IMR-90 (cell line): ENCODE measurements around the gene KRT74. TPM values are rescaled to one million over a fixed set of nuclear protein-coding genes. Genes with fewer than 3 reads are reported as not detected.

Experiments
- ATAC-seq: fragments of 200-7000 bp; cut with Tn5 transposase; 2 replicates; pipeline ENCODE4 v1.9.1; 2020; ENCODE audit warnings: low read depth, mild to moderate bottlenecking, moderate library complexity
- BruUV-seq: library from RNA; stranded (reverse); fragments of 400-500 nt; replicated peaks from 2 replicates; lab custom pipeline; 2021; lab: Mats Ljungman, UMichigan
- CTCF ChIA-PET: fragments of 300-600 bp; formaldehyde crosslinking; extraction: SDS; loops from one replicate; lab custom pipeline; 2021; ENCODE audit warnings: antibody characterized with exemption; lab: Yijun Ruan, JAX
- POLR2A ChIA-PET: fragments of 300-600 bp; sonication (Branson Sonifier 250); formaldehyde crosslinking; loops from one replicate; lab custom pipeline; 2022; ENCODE audit warnings: antibody characterized with exemption; ENCODE audit not compliant: unreplicated experiment; lab: Charles Lee
- DNase-seq: peaks from one replicate; pipeline ENCODE4 v3.0.0; 2013
- H2AFZ ChIP-seq: replicated peaks from 2 replicates; pipeline ENCODE3; 2013; ENCODE audit warnings: low read length, mild to moderate bottlenecking; ENCODE audit not compliant: poor library complexity
- H2AK5ac ChIP-seq: 2 replicates; pipeline ENCODE4 v1.6.1; 2013; ENCODE audit warnings: low read depth, low read length, inconsistent platforms
- H2AK9ac ChIP-seq: replicated peaks from 2 replicates; pipeline ENCODE3; 2013; ENCODE audit warnings: mild to moderate bottlenecking, low read depth, low read length, moderate library complexity; ENCODE audit not compliant: poor library complexity
- H2BK120ac ChIP-seq: 2 replicates; pipeline ENCODE4 v1.6.1; 2013; ENCODE audit warnings: low read depth, low read length, inconsistent platforms
- H2BK15ac ChIP-seq: 3 replicates; pipeline ENCODE4 v1.6.1; 2013; ENCODE audit warnings: low read depth, low read length, inconsistent platforms
- H2BK20ac ChIP-seq: 2 replicates; pipeline ENCODE4 v1.6.1; 2013; ENCODE audit warnings: low read depth, mild to moderate bottlenecking, inconsistent platforms, low read length, moderate library complexity
- H2BK5ac ChIP-seq: 2 replicates; pipeline ENCODE4 v1.6.1; 2013; ENCODE audit warnings: mild to moderate bottlenecking, low read depth, low read length, inconsistent platforms; ENCODE audit not compliant: poor library complexity, severe bottlenecking
- H3K14ac ChIP-seq: replicated peaks from 2 replicates; pipeline ENCODE4 v1.6.1; 2013; ENCODE audit warnings: low read depth, low read length, inconsistent platforms
- H3K18ac ChIP-seq: 2 replicates; pipeline ENCODE4 v1.6.1; 2013; ENCODE audit warnings: low read depth, low read length, control low read depth
- H3K23ac ChIP-seq: 2 replicates; pipeline ENCODE4 v1.6.1; 2013; ENCODE audit warnings: low read depth, low read length, inconsistent platforms
- H3K27ac ChIP-seq: 2 replicates; pipeline ENCODE4 v1.5.1; 2013; ENCODE audit warnings: mild to moderate bottlenecking, control low read depth, low read length; ENCODE audit not compliant: insufficient read depth
- H3K27me3 ChIP-seq: 2 replicates; pipeline ENCODE4 v1.6.1; 2013; ENCODE audit warnings: low read length; ENCODE audit not compliant: control insufficient read depth, insufficient read depth
- H3K36me3 ChIP-seq: 2 replicates; pipeline ENCODE4 v1.6.1; 2013; ENCODE audit warnings: low read length, mixed read lengths; ENCODE audit not compliant: control insufficient read depth, insufficient read depth
- H3K4ac ChIP-seq: 2 replicates; pipeline ENCODE4 v1.6.1; 2013; ENCODE audit warnings: low read depth, low read length, inconsistent platforms
- H3K4me1 ChIP-seq: 2 replicates; pipeline ENCODE4 v1.6.1; 2013; ENCODE audit warnings: low read length, mixed read lengths; ENCODE audit not compliant: control insufficient read depth, insufficient read depth
- H3K4me2 ChIP-seq: 2 replicates; pipeline ENCODE4 v1.6.1; 2013; ENCODE audit warnings: low read depth, mild to moderate bottlenecking, control low read depth, low read length, moderate library complexity
- H3K4me3 ChIP-seq: 2 replicates; pipeline ENCODE4 v1.5.1; 2013; ENCODE audit warnings: low read depth, mild to moderate bottlenecking, control low read depth, low read length, moderate library complexity; ENCODE audit not compliant: insufficient read depth
- H3K56ac ChIP-seq: 2 replicates; pipeline ENCODE4 v1.6.1; 2013; ENCODE audit warnings: low read length, inconsistent platforms; ENCODE audit not compliant: insufficient read depth; ENCODE audit errors: extremely low read depth
- H3K79me1 ChIP-seq, 2 experiments: 2 replicates each; pipeline ENCODE4 v1.6.1; 2013; ENCODE audit warnings: low read length in 2 of 2, inconsistent platforms in 1 of 2, low read depth in 1 of 2
- H3K9ac ChIP-seq: 2 replicates; pipeline ENCODE4 v1.6.1; 2013; ENCODE audit warnings: low read depth, low read length, control low read depth
- H3K9me1 ChIP-seq: 2 replicates; pipeline ENCODE4 v1.6.1; 2013; ENCODE audit warnings: low read length, inconsistent platforms; ENCODE audit not compliant: insufficient read depth
- H3K9me3 ChIP-seq: 2 replicates; pipeline ENCODE4 v1.6.1; 2013; ENCODE audit warnings: low read length; ENCODE audit not compliant: control insufficient read depth, insufficient read depth
- H4K20me1 ChIP-seq: 2 replicates; pipeline ENCODE4 v1.6.1; 2013; ENCODE audit warnings: low read length, inconsistent platforms; ENCODE audit not compliant: insufficient read depth
- H4K5ac ChIP-seq: 2 replicates; pipeline ENCODE4 v1.6.1; 2013; ENCODE audit warnings: mild to moderate bottlenecking, low read depth, low read length, control low read depth
- H4K8ac ChIP-seq, 2 experiments: 2 replicates each; pipeline ENCODE4 v1.6.1; 2013; ENCODE audit warnings: low read depth in 2 of 2, low read length in 2 of 2, control low read depth in 1 of 2, inconsistent platforms in 1 of 2
- H4K91ac ChIP-seq: 2 replicates; pipeline ENCODE4 v1.6.1; 2013; ENCODE audit warnings: low read depth, low read length, inconsistent platforms; ENCODE audit not compliant: insufficient read depth
- CHD1 ChIP-seq: IDR thresholded peaks from 2 replicates; pipeline ENCODE4 v1.6.1; 2012; ENCODE audit warnings: low read depth, low read length, improper control_type of control experiment
- RCOR1 ChIP-seq: IDR thresholded peaks from 2 replicates; pipeline ENCODE4 v1.6.1; 2012; ENCODE audit warnings: mild to moderate bottlenecking, low read length, improper control_type of control experiment; ENCODE audit not compliant: insufficient replicate concordance
- WGBS, 2 experiments: methylation state at CpG; one replicate each; pipeline versions ENCODE4 v1.1.5 to v1.1.7; 2013; ENCODE audit warnings: missing lambda C conversion rate in 2 of 2; ENCODE audit not compliant: insufficient read length in 1 of 2; ENCODE audit errors: extremely low coverage in 2 of 2; 5-methylcytosine and 5-hydroxymethylcytosine counted together
- dilution Hi-C: fragments of 300-500 bp; cut with HindIII; formaldehyde crosslinking; loops from one replicate; pipeline ENCODE4 v1.14.3; 2018; ENCODE audit warnings: low sequenced_read_pairs; ENCODE audit not compliant: unreplicated experiment
- in situ Hi-C: fragments of 300-500 bp; cut with MboI; formaldehyde crosslinking; loops from 3 replicates; pipeline ENCODE4 v1.14.3; 2019; ENCODE audit warnings: low sequenced_read_pairs, inconsistent platforms, mixed read lengths
- intact Hi-C: fragments of 100-400 bp; cut with micrococcal nuclease; formaldehyde crosslinking; loops from 2 replicates; pipeline ENCODE4 v1.10.0; 2022
- polyA plus RNA-seq, 3 experiments: library from polyadenylated mRNA; depleted of rRNA; stranded (reverse); fragments of >200 nt; gene quantifications; 2 replicates each; pipeline ENCODE4 v1.2.3, GENCODE V29; 2012; ENCODE audit warnings: low replicate concordance in 1 of 3
- total RNA-seq: library from RNA; depleted of rRNA; stranded (reverse); fragments of >200 nt; gene quantifications from 2 replicates; pipeline ENCODE4 v1.2.3, GENCODE V29; 2012

Gene KRT74
- total and polyA plus RNA-seq, 2 of the 4 experiments (the other 2 are of a cell fraction), result not detected

DNA sequence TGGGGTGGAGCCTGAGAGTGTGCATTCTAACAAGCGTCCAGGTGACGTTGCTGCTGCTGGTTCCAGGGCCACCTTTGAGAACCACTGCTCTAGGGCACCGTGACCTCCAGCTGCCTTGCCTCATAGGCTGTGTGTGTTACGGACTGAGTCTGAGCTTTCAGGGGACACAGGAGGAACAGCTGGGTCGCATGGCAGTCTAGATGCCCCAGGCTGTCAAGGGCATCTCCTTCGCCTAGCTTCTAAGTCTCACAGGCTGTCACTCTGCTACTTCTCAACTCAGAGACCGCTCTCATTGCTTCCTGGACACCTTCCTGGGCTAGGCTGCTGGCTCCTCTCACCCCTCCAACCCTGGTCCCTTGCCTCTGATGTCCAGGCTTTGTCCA lies 43.8 kb upstream of the KRT74 start:
- Histone ChIP-seq H3K23ac (no peak overlapping the region), H3K4ac (no peak overlapping the region), H3K79me1 (no peaks in the 10 kb centered on the region), H3K9me3 (no peaks in the 10 kb centered on the region), H3K56ac (no peak overlapping the region), H3K4me3 (no peak overlapping the region), H2BK20ac (no peak overlapping the region), H4K20me1 (no peaks in the 10 kb centered on the region), H2AFZ (peak overlapping the region; percentile 49), H4K5ac (no peak overlapping the region), H3K14ac (no peak overlapping the region), H2BK15ac (no peak overlapping the region), H4K8ac (no peak overlapping the region), H2BK120ac (no peak overlapping the region), H3K18ac (no peak overlapping the region), H3K9ac (no peak overlapping the region), H3K27ac (no peak overlapping the region), H3K4me2 (no peak overlapping the region), H3K36me3 (no peaks in the 10 kb centered on the region), H4K91ac (no peak overlapping the region), H3K4me1 (no peaks in the 10 kb centered on the region), H2AK5ac (no peak overlapping the region), H3K27me3 (peaks cover 19% of the 10 kb centered on the region), H2AK9ac (no peak overlapping the region), H2BK5ac (no peak overlapping the region), H3K9me1 (no peaks in the 10 kb centered on the region)
- ATAC-seq, result no peak
- dilution Hi-C loops (no loop called here), intact Hi-C loops (no loop called here), in situ Hi-C loops (no loop called here)
- 43% methylated on average over 5 of the region's 7 CpGs; no CpG with 5 or more reads in 1 of the 2 experiments for WGBS, 2 experiments
- POLR2A ChIA-PET, result no interaction called here
- BruUV-seq, result no TSS peak
- TF ChIP-seq CHD1 (no peak), RCOR1 (no peak)
- no peak for DNase-seq
- CTCF ChIA-PET, result no interaction called here
